ENCODE data around the gene TCF7L2.

The TCF7L2 gene

DNA sequence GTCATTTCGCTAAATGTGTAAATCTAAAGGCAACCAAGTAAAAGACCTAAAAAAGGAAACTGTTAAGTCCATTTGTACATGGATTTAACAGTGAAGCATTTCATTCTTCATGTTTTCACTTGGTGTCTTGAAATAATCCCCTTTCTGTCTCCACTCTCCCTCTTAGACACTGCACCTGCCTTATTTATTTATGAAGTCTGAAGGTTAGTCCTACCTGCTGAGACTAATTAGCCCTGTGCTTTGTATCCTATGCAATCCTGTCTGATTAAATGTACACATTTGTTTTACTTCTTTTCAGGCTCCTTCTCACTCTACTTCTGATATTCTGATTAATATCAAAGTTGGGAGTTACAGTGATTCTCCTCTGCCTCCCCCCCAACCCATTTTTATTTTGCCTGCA is 1.9 kb upstream of the TCF7L2 start:
- no peak for DNase-seq (ENCODE audit: low read depth)

DNA sequence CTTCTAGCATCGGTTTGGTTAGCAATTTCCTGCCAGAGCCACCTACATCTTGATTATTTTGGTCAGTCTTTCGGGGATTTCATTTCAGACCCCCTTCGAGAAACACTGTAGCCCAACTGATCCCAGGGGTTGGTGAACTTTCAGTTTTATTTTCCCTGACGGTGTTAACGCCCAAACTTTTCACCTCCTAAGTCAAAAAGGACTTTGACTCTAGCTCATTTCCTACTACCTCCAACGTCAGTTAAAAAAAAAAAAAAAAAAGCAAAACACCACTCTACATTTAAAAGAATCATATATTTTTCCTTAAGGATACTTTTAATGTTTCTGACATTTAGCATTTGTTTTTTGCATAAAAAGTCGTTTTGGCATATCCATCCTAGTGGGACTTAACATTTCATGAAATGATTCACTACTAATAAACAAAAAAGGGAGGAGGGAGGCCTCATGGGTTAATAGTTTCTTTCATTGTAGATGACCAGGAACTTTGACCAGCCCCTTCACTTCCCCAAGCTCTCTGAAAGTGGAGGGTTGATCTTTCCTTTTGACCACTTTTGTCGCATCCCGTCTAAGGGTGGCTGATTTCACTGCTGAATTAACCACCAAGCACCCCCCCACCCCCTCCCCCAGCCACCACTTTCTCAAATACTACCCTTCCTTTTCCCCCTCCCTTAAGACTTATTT is 764 bp upstream of the TCF7L2 start:
- DNase-seq (ENCODE audit: low read depth), result no peak

DNA sequence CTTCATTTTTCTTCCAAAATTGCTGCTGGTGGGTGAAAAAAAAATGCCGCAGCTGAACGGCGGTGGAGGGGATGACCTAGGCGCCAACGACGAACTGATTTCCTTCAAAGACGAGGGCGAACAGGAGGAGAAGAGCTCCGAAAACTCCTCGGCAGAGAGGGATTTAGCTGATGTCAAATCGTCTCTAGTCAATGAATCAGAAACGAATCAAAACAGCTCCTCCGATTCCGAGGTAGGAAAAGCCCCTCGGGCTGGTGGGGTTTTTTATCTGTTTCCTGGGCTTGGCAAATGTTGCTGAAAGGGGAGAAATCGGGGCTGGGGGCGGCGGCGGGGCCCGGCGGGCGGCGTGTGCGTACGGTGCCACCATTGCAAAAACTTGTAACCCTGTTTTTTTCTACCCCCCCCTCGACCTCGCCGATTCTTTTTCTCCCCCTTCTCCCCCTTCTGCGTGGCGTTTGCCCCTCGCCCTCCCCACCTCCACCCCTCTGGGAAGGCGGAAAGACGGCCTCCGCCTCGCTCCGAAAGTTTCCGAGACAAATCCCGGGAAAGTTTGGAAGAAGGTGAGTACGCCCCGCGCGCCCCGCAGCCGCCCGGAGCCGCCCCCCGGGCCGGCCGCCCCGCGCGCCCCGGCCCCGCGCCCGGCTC is 789 bp downstream of the TCF7L2 start:
- no peak for DNase-seq (ENCODE audit: low read depth)

DNA sequence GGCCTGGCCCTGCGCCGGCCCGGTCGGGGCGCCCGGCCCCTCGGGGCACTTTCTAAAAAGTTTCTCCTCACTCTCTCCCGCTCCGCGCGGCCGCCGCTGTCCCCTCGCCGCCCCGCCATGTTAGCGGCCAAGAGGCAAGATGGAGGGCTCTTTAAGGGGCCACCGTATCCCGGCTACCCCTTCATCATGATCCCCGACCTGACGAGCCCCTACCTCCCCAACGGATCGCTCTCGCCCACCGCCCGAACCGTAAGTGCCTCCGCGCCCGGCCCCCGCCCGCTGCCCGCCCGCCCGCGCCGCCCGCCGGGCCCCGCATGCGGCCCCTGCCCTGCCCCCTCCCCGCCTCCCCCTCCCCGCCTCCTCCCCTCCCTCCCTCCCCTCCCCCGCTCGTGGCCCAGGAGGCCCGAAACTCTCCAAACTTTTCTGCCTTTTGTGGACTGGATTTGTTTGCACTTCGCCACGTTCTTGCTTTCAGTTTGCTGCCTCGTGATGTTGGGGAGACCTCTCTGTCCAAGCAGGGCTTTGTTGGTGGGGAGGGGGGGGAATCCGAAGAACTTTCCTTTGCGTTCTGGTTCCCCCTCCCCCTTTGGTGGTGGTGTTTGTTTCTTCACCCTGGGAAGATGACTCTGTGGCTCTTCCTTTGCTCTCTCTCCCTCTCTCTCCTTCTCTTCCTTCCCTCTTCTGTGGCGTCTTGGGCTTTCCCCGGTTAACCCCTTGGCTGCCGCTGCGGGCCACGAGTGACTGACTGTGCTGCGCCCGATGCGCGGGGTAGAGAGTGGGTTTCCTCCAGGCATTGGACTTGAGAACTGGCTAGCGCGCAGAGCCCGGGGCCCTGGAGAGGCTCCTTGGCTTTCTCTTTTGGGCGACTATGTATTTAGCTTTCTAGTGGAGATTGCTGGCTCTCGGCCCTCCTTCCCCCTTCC is 1.6 kb downstream of the TCF7L2 start:
- DNase-seq (ENCODE audit: low read depth), result peak; percentile 23

DNA sequence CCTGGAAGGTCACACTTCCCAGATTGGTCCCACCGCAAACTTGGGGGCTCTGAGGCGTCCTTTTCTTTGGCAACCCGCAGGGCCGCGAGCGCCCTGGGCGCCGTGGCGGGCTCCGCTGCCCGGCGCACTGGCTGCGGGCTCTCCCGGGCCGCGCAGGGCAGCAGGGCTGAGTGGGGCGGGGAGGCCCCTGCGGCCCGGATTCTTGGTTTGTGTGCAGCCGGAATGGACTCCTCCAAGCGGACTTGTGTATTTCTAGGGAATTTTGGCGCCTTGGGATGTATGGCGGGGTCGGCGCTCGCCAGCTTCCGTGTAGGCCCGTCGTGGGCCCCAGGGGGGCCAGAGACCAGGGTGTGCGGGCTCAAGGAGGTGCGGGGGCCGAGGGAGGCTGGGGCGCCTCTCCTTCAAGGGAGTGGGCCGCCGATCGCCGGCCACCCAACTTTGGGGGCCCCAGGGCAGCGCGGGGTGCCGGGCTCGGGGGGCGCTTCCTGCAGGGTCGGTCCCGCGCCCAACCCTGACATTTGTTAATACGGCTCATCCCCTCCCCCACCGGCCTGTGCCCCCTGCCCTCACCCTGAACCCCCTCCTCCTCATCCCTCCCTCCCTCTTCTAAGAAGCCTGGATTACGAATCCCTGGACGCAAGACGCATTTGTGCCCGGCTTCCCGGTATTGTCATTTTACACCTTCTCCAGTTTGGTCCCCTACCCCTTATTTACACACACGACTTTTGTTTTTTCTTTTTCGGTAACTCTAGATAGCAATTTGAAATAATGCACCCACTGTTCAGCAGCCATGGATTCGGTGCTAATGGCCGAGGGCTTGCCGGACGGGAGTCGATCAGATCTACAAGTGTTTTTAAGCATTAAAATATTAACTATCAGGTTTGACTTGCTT is 2.5 kb downstream of the TCF7L2 start:
- DNase-seq (ENCODE audit: low read depth), result no peak

DNA sequence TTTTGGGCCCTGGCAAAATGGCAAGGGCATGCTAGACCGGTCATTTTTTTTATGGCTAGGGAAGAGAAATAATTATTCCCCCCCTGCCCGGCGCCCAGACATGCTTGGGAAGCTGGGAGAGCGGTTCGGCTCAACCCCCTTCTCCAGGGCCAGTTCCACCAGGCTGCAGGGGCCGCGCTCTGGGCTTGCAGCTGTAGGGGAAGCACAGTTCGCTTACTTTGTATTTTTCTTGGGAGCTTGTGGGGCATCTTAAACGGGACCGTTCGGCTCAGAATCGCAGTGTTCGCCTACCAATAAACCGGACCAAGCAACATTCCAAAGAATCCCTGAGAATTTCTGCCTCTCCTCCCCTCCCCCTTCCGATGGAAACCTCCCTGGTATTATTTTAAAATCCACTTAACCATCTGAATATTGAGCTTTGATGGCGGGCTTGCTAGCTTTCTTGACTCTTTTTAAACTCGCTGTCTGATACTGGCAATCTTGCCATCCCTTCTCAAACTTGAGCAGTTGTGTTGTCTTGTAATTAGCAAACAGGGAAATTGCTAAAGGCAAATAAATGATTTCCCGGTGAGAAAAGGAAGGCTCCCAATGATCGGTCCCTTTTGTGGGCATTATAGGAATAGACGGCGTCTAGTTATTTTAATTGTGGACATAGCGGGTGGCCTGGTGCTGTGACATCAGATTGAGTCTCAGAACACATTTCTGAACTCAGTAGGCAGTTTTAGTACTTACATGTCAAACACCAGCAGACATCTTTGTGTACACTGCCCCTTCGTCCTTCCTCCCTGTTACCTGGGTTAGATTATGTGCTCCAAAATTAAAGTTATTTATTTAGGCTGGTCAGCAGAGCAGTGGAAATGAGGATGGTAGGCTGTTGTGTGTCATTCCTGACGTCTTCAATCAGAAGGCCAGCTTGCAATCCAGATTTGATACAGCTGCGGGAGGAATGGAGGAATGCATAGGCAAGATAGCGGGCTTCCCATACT is 3.4 kb downstream of the TCF7L2 start:
- DNase-seq (ENCODE audit: low read depth), result no peak

DNA sequence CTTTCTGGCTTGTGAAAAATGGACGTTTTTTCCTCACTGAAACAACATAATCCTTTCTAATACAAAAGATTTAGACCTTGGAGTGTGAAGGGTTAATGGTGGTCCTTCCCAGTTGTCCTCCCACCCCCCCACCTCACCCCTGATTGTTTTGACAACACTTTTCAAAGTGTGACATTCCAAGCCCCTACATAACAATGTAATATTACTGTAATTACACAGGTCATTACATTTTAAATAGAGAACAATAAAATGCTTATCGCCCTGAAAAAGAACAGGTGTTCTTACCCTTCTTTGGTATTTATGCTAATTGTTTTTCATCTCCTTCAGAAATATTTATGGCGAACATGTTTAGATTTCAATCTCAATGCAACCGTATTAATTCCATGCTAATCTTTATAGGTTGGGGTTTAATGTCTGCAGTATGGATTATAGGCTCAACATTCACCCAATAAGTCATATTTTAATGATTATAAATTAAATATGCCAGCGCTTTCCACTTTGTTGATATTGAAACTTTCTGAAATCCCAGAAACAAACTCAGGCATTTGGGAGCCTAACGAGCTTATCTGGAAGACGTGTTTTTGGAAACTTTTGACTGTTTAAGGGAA is 5.0 kb downstream of the TCF7L2 start:
- DNase-seq (ENCODE audit: low read depth), result no peak

DNA sequence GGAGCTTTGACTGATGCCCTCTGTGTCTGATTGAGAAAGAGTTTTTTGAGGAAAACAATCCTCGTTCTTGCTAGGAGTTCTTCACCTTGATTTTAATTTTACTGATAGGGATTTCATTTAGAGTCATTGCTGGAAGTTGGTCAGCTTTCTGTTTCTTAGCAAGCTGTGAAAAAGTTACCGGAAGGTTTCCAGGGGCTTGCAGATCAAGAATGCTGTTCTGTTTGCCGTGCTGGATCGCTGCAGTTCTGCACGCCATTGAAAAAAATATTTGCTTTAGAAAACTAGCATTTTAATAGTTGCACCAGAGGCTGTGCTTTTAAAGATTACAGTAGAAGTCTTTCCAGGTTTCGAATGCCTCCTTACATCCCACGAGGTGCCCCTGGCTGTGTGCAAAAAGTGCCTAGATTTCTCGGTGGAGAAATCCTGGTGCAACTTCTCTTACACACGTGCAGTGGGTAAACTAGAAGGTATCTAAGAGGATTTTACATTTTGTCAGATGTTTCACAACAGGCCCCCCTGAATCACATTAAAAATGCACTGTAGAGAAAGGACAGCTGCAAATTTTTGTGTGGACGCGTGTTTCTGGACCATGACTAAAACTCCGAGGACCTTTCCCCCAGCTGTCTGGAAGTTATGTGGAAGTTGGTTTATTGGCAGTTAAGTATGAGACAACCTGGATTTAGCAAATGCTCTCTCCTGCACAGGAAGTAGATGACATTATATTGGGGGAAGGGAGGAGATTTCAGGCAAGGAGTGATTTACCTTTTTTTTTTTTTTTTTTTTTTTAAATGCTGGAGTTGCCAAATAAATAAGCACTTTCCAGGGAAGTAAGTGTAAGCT is 5.8 kb downstream of the TCF7L2 start:
- DNase-seq (ENCODE audit: low read depth), result no peak

DNA sequence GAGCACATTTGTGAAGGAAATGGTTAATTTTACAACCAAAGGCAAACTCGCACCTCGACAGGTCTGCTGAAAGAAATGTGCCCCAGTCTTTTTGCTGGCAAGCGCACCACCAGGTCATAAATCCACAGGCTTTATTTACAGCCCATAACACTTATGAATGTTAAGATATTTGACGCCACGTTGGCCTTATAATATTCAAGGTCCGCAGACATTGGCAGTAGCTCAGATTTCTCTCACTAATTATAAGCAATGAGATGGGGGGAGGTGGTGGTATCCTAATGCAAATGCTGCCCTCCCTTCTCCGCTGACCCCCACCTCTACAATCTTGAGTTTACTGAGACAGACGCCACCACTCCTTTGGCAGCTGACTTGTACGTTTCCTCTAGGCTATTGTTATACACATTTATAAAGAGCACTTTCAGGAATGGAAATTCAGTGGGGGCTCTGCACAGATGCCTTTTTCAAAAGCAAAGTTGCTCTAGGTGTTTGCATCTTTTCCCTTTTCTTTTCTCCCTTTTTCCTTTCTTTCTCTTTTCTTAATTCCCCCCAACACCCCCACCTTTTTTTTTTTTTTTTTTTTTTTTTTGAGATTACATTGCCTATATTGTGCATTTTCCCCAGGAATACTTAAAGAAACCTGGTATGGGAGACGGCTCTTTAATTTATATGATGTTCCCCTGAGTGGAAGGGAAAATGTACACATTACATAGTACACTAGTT is 6.7 kb downstream of the TCF7L2 start:
- no peak for DNase-seq (ENCODE audit: low read depth)

DNA sequence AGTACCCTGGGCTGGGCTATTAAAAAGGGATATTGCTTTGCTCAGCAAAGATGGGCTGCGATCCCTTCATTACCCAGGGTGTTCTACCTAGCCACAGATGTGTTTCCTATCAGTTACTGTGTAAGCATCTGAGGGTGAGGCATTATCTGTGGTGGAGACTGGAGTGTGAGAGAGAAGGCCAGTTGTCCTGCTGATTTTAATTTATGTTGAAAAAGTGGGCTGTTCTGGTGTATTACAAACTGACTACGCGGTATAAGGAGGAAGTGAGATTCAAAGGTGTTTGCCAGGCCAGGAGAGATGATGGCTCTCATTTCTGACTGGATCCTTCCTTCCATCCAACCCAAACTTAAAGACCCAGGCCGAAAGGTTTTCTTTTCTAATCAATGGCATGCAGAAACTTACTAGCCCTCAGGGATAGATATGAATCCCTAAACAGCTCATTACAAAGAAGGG is 7.6 kb downstream of the TCF7L2 start:
- no peak for DNase-seq (ENCODE audit: low read depth)

DNA sequence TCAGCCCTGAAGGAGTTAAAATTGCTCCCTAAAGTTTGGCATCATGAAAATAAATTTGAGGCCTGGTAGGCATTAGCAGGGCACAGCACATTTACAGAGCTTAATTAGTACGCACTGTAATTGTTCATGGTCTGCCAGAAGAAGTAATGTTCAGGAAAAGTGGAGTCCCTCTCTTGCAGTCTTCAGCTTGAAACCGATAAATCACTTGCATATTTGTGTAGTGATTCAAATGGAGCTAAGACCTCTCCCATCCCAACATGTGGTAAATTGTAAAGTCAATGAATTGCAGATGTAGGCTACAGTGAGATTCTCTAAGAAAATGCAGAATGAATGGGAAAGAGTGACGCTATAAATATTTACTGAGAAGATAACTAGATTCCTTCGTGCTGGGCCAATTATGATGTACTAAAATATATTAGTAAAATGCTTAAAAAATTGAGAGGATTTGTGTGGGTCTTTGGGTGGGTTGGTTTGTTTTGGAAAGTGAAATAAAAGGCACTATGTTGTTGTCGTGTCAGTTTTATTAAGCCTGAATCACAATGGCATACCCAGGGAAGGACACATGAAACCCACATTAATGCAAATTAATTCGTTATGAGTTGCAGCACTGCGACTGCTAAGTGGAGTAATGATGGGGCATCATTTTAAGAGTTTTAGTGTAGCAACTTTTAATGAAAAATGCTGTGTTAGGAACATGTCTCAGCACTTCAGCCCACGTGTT is 8.4 kb downstream of the TCF7L2 start:
- DNase-seq (ENCODE audit: low read depth), result no peak

DNA sequence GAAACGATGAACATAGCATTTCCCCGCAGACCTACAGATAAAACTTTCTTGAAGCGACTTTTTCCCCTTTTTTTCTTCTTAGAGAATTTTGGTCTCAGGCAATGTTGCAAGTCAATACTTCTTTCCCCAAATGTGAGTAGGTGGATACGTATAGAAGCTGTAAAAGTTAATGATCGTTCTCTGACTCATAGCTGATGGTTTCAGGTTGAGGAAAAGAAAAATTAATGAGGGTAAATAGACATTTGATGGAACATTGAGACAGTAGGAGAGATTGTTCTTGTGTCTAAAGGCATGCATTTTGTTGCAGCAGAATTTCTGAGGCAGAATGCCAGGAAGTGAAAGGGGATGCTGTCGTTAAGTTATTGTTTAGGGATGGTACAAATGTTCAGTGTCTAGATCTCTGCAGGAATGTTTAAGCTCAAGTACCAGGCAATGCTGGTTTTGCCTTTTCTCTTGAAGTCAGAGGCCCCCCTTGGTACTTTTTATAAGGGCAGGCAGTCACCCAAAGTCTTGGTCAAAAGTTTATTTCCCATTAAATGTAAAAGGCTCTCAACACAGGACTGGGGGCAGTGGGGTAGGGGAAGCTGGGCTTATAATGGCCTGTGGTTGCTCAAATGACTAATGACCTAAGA is 9.3 kb downstream of the TCF7L2 start:
- DNase-seq (ENCODE audit: low read depth), result no peak

DNA sequence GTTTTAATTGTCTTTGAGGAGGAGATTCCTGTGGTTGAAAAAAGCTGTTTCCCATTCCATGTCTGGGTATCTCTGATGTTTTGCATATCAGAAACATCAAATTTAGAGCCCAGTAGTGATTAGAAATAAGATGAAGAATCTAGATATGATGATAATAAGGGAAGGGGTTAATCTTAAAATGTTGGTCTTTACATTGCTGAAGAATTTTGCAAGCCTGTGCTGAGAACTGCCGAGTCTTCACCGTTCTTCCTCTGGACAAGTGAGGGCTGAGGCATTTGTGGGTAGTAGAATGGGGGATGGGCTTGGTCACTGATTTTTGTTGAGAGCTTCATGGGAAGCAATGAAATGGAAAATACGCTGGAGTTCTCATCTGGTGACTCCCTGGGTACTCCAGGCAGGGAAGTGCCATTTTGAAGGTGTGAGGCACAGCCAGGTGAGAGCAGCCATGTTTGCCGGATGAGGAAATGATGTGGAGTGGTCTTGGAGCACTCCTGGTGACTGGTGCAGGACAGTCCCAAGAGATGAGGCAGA is 10.2 kb downstream of the TCF7L2 start:
- no peak for DNase-seq (ENCODE audit: low read depth)

DNA sequence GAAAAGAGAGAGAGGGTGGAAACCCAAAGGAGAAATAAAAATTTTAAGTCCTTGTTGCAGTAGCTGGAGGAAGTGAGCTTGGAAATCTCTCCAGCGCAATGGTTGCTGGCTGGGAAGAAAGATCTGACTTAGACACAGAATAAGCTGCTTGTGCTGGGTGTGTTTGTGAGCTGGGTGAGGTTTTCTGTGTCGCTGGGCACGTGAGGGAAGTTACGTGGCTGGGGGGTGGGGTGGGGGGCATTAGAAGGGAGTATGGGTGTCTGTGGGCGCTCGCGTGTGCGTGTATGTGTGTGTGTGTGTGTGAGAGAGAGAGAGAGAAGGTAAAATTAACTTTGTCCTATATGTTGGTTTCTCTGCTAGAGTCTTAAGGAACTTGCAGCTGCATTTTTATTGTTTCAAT is 11.6 kb downstream of the TCF7L2 start:
- no peak for DNase-seq (ENCODE audit: low read depth)

DNA sequence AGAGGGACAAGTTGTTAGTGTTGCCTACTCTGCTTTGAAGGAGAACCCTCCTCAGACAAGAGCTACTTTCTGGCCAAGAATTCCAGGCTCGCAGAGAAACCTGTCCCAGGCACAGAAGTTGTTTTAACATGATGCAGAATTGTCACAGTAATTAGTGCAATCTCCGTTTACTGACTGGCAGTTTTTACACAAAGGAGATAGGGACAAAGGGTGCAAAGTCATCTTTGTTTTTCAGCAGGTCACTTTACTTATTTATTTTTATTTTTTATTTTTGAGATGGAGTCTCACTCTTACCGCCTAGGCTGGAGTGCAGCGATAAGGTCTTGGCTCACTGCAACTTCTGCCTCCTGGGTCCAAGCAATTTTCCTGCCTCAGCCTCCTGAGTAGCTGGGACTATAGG is 12.3 kb downstream of the TCF7L2 start:
- DNase-seq (ENCODE audit: low read depth), result no peak

DNA sequence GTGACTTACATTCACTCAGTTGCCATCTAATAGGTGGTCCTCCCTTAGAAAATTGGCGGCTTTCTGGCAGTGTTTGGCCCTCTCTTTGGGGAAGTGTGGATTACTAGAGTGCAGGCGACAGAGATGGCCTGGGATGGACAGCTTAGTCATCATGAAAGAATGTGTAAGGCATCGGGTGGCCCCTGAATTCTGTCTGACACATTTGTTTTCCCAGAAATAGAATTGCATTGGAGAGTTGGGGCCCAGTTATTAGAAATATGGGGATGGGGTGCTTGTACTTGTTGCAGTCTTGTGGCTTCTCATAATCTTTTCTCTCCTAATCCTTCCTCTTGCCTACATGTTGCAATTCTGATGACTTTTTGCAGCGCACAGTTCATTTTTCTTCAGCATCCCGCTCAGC is 13.8 kb downstream of the TCF7L2 start:
- no peak for DNase-seq (ENCODE audit: low read depth)

DNA sequence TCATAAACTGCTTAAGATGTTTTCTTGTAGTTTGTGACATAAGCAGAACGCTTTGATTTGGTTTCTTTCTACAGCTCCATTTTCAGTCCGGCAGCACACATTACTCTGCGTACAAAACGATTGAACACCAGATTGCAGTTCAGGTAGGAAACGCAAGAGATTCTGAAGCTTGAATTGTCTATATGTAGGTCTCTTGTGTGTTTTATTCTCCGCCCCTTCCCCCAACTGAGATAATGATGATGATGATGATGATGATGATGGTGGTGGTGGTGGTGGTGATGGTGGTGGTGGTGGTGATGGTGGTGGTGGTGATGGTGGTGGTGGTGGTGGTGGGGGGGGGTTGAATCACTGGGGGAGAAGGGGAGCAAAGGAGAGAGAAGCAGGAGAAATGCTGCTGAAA is 14.4 kb downstream of the TCF7L2 start:
- no peak for DNase-seq (ENCODE audit: low read depth)

Measured in activated T-cell treated with anti-CD3 and anti-CD28 coated beads for 24 hours (primary cell).